Sigmoid colon (tissue), 7 donors: ENCODE results near the gene FBXL13. TPM values are rescaled to one million over a fixed set of nuclear protein-coding genes. Genes with fewer than 3 reads are reported as not detected.

ENCODE experiments used
- DNase-seq: peaks from one replicate; pipeline ENCODE4 v3.0.0-alpha.2; 2019
- H3K27ac ChIP-seq, 4 donors: fragments of 200-600 bp; sonication (generic); one replicate each; pipeline ENCODE4 v1.5.1; 2016 to 2019; ENCODE audit warnings: mild to moderate bottlenecking in 1 of 4
- H3K27me3 ChIP-seq, 3 donors: fragments of 200-600 bp; sonication (generic); one replicate each; pipeline ENCODE4 v1.5.1; 2019; ENCODE audit warnings: mild to moderate bottlenecking in 1 of 3
- H3K36me3 ChIP-seq, 4 donors: fragments of 200-600 bp; sonication (generic); one replicate each; pipeline ENCODE4 v1.5.1; 2016 to 2019
- H3K4me1 ChIP-seq, 4 donors: fragments of 200-600 bp; sonication (generic); one replicate each; pipeline ENCODE4 v1.5.1; 2017 to 2019
- H3K4me3 ChIP-seq, 4 donors: fragments of 200-600 bp; sonication (generic); one replicate each; pipeline ENCODE4 v1.5.1; 2017 to 2019; ENCODE audit warnings: mild to moderate bottlenecking in 2 of 4, moderate library complexity in 1 of 4
- H3K9me3 ChIP-seq, 4 donors: fragments of 200-600 bp in 3 of 4; sonication (generic) in 3 of 4; one replicate each; pipeline versions ENCODE4 v1.5.1 to v1.6.1; 2013 to 2019
- CTCF ChIP-seq, 4 experiments: fragments of 450-650 bp in 3 of 4; fragments of 200-600 bp in 1 of 4; IDR thresholded peaks; one replicate each; pipeline ENCODE4 v1.5.1; 2016 to 2019; ENCODE audit warnings: antibody characterized with exemption in 4 of 4, mild to moderate bottlenecking in 3 of 4, moderate library complexity in 2 of 4
- EP300 ChIP-seq, 4 donors: sonication (generic); formaldehyde crosslinking; IDR thresholded peaks; one replicate each; pipeline ENCODE4 v1.6.1; 2017; ENCODE audit warnings: antibody characterized with exemption in 4 of 4
- POLR2A ChIP-seq, 2 donors: fragments of 450-650 bp; IDR thresholded peaks; one replicate each; pipeline ENCODE4 v1.6.1; 2016; ENCODE audit warnings: antibody characterized with exemption in 2 of 2, mild to moderate bottlenecking in 2 of 2, moderate library complexity in 2 of 2
- POLR2AphosphoS5 ChIP-seq, 4 donors: sonication (generic); formaldehyde crosslinking; IDR thresholded peaks; one replicate each; pipeline ENCODE4 v1.6.1; 2017; ENCODE audit warnings: antibody characterized with exemption in 4 of 4
- WGBS, 2 donors: extraction: QIAGEN DNeasy Blood & Tissue Kit; methylation state at CpG; one replicate each; pipeline ENCODE4 v1.1.7; 2013; 5-methylcytosine and 5-hydroxymethylcytosine counted together
- intact Hi-C: fragments of 100-400 bp; cut with DNase I; formaldehyde crosslinking; loops from one replicate; pipeline ENCODE4 v1.15.1; 2023
- polyA plus RNA-seq, 3 donors: library from polyadenylated mRNA; stranded (reverse); fragments of 200-250 nt; gene quantifications; one replicate each; pipeline ENCODE4 v1.2.3, GENCODE V29; 2013
- total RNA-seq, 4 donors: library from RNA; depleted of rRNA; stranded (reverse); fragments of >200 nt; gene quantifications; one replicate each; pipeline ENCODE4 v1.1.0, GENCODE V29; 2016
- donor health status: healthy with polysubstance abuse.
- donor health status: Bipolar disorder and iron deficiency.
- donor health status: healthy.

The FBXL13 gene
- total and polyA plus RNA-seq, 7 donors: 0.38 to 3.3 (median 2.5) TPM; not detected in 2

DNA sequence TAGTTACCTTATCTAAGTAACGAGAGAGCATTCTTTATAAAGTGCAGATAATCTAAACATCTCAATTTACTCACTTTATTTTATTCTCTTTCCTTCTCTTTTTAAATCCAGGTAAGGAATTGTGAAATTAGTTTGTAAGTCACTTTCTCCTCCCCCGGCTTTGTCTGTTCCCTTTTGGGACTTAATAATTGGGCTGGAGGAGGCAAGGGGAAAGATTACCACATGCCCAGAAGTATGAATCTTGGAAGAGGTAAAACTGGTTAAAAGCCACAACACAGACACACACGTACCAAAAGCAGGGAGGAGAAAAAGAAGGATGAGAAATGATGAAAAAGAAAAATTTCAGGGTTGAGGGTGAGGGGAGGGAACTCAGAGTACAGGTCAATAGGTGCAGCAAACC lies 225.1 kb downstream of the FBXL13 start:
- H3K4me3 ChIP-seq: no peak overlapping the region
- no peaks in the 10 kb centered on the region for H3K36me3 ChIP-seq
- H3K27ac ChIP-seq: no peak overlapping the region
- WGBS, 2 donors: 92 to 95% methylated on average over 3 of the region's 3 CpGs
- TF ChIP-seq POLR2A (IDR thresholded peaks at IDR 0.05): no peak
- no peak for TF ChIP-seq CTCF (IDR thresholded peaks at IDR 0.05)
- TF ChIP-seq EP300 (IDR thresholded peaks at IDR 0.05): no peak
- no peak for TF ChIP-seq POLR2AphosphoS5 (IDR thresholded peaks at IDR 0.05)
- no peaks in the 10 kb centered on the region for H3K9me3 ChIP-seq
- intact Hi-C loops: no loop called here
- no peaks in the 10 kb centered on the region for H3K27me3 ChIP-seq
- DNase-seq: no peak
- H3K4me1 ChIP-seq: peaks cover 0 to 5% (median 0%) of the 10 kb centered on the region in 4 donors

- no peak for TF ChIP-seq POLR2AphosphoS5 (IDR thresholded peaks at IDR 0.05)
- 83 to 88% methylated on average over 5 of the region's 5 CpGs for WGBS, 2 donors
- H3K27me3 ChIP-seq: no peaks in the 10 kb centered on the region
- peaks cover 0 to 5% (median 0%) of the 10 kb centered on the region in 4 donors for H3K4me1 ChIP-seq
- H3K9me3 ChIP-seq: no peaks in the 10 kb centered on the region
- no peaks in the 10 kb centered on the region for H3K36me3 ChIP-seq
- intact Hi-C loops: no loop called here
- no peak overlapping the region for H3K4me3 ChIP-seq
- H3K27ac ChIP-seq: no peak overlapping the region
- no peak for DNase-seq
Observed at GRCh38 chr7:102849079-102849478, 225.5 kb downstream of the FBXL13 start.

DNA sequence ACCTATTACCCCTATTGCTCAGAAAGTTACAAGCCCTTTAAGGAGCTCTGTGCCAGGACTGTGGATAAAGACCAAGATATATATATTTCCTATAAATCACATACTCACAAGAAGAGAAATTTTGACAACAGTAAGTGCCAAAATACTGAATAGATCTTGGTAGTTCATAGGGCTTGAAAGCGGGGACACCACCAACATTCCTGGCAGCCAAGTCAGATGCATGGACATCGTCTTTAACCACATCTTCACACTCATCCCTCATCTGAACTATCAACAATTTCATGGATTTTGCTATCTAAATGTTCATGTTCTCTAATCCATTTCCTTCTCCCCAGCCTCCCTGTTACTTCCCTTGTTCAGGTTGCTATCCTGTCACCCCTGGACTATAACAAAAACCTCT lies 229.2 kb downstream of the FBXL13 start:
- H3K27ac ChIP-seq: no peak overlapping the region
- no peaks in the 10 kb centered on the region for H3K9me3 ChIP-seq
- no peak for DNase-seq
- H3K4me1 ChIP-seq: no peaks in the 10 kb centered on the region
- H3K27me3 ChIP-seq: no peaks in the 10 kb centered on the region
- no peak overlapping the region for H3K4me3 ChIP-seq
- intact Hi-C loops: no loop called here
- TF ChIP-seq EP300 (IDR thresholded peaks at IDR 0.05) (no peak), POLR2AphosphoS5 (IDR thresholded peaks at IDR 0.05) (no peak), POLR2A (IDR thresholded peaks at IDR 0.05) (no peak), CTCF (IDR thresholded peaks at IDR 0.05) (no peak)
- no peaks in the 10 kb centered on the region for H3K36me3 ChIP-seq
- 91 to 98% methylated on average over 2 of the region's 2 CpGs for WGBS, 2 donors

GRCh38 chr7:102843850-102844249 lies 230.7 kb downstream of the FBXL13 start:
- TF ChIP-seq POLR2A (IDR thresholded peaks at IDR 0.05) (no peak), EP300 (IDR thresholded peaks at IDR 0.05) (no peak), CTCF (IDR thresholded peaks at IDR 0.05) (no peak), POLR2AphosphoS5 (IDR thresholded peaks at IDR 0.05) (no peak)
- Histone ChIP-seq H3K4me3 (no peak overlapping the region), H3K36me3 (no peaks in the 10 kb centered on the region), H3K9me3 (no peaks in the 10 kb centered on the region), H3K27ac (no peak overlapping the region), H3K4me1 (no peaks in the 10 kb centered on the region), H3K27me3 (no peaks in the 10 kb centered on the region)
- intact Hi-C loops: no loop called here
- no peak for DNase-seq
- WGBS, 2 donors: 79 to 89% methylated on average over 3 of the region's 3 CpGs

- no peaks in the 10 kb centered on the region for H3K27me3 ChIP-seq
- DNase-seq: no peak
- no peaks in the 10 kb centered on the region for H3K4me1 ChIP-seq
- no peak overlapping the region for H3K4me3 ChIP-seq
- H3K9me3 ChIP-seq: no peaks in the 10 kb centered on the region
- H3K27ac ChIP-seq: no peak overlapping the region
- H3K36me3 ChIP-seq: no peaks in the 10 kb centered on the region
- intact Hi-C loops: no loop called here
- TF ChIP-seq POLR2A (IDR thresholded peaks at IDR 0.05) (no peak), EP300 (IDR thresholded peaks at IDR 0.05) (no peak), POLR2AphosphoS5 (IDR thresholded peaks at IDR 0.05) (no peak), CTCF (IDR thresholded peaks at IDR 0.05) (no peak)
Observed at GRCh38 chr7:102842284-102842683, 232.3 kb downstream of the FBXL13 start.
